ENCODE measurements around the gene TBC1D9B. TPM values are rescaled to one million over a fixed set of nuclear protein-coding genes. Genes with fewer than 3 reads are reported as not detected.

The TBC1D9B gene
- total RNA-seq, 4 donors from 2014 or later, result 97.5 to 177 (median 116) TPM

DNA sequence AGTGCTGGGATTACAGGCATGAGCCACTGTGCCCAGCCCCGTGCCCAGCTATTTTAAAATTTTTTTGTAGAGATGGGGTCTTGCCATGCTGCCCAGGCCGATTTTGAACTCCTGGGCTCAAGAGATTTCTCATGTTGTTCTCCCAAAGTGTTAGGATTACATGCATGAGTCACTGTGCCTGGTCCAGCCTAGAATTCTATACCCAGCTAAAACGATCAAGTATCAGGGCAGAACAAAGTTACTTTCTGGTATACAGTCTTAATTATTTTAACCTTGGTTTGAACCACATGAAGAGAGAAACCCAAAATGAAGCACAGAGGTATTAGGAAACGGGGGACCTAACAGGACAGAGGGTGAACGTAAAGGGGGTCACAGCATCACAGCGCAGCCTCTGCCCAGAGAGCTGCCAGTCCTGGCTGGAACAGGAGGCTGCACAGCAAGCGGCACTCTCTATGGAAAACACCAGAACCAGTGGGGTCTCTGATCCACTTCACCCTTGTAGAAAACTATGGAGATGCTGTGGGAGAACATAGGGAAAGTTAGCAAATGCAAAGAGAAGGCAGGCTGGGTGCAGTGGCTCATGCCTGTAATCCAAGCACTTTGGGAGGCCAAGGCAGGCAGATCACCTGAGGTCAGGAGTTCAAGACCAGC is 76.8 kb downstream of the TBC1D9B start:
- H3K27me3 ChIP-seq, result no peaks in the 10 kb centered on the region
- H3K9me3 ChIP-seq, result no peaks in the 10 kb centered on the region
- H3K36me3 ChIP-seq, result peaks cover 95% of the 10 kb centered on the region
- TF ChIP-seq EP300 (IDR thresholded peaks at IDR 0.05) (no peak), POLR2A (IDR thresholded peaks at IDR 0.05) (no peak), POLR2AphosphoS5 (IDR thresholded peaks at IDR 0.05) (no peak)
- TF ChIP-seq, protein P1, sequence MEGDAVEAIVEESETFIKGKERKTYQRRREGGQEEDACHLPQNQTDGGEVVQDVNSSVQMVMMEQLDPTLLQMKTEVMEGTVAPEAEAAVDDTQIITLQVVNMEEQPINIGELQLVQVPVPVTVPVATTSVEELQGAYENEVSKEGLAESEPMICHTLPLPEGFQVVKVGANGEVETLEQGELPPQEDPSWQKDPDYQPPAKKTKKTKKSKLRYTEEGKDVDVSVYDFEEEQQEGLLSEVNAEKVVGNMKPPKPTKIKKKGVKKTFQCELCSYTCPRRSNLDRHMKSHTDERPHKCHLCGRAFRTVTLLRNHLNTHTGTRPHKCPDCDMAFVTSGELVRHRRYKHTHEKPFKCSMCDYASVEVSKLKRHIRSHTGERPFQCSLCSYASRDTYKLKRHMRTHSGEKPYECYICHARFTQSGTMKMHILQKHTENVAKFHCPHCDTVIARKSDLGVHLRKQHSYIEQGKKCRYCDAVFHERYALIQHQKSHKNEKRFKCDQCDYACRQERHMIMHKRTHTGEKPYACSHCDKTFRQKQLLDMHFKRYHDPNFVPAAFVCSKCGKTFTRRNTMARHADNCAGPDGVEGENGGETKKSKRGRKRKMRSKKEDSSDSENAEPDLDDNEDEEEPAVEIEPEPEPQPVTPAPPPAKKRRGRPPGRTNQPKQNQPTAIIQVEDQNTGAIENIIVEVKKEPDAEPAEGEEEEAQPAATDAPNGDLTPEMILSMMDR (IDR thresholded peaks at IDR 0.05), result no peak
- no peak for DNase-seq (ENCODE audit: low spot score in 2 of 2)
- no peak overlapping the region for H3K27ac ChIP-seq
- H3K4me1 ChIP-seq, result peaks cover 18% of the 10 kb centered on the region
- H3K4me3 ChIP-seq, result no peak overlapping the region
- WGBS, result 92% methylated on average over 7 of the region's 7 CpGs

DNA sequence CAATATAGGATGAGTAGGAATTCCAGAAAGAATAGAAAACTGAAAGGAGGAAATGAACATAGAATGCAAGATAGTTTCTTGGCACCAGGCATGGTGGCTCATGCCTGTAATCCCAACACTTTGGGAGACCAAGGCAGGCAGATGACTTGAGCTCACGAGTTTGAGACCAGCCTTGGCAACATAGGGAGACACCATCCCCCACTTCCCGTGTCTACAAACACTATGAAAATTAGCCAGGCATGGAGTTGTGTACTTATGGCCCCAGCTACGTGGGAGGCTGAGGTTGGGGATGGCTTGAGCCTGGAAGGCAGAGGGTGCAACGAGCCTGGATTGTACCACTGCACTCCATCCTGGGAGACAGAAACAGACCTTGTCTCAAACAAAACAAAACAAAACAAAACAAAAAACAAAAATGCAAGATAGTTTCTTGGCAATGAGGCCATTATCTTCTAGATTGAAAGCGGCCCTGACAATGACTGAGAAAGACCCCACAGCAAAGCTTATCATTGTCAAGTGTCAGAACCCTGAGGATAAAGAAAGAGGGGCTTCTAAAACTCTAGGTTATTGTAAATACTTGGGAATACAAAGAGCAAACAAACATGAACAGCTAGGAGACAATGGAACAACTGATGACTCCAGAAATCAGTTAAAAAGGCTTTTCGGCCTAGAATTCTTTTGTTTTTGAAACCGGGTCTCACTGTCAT is 77.8 kb downstream of the TBC1D9B start:
- H3K27ac ChIP-seq, result no peak overlapping the region

DNA sequence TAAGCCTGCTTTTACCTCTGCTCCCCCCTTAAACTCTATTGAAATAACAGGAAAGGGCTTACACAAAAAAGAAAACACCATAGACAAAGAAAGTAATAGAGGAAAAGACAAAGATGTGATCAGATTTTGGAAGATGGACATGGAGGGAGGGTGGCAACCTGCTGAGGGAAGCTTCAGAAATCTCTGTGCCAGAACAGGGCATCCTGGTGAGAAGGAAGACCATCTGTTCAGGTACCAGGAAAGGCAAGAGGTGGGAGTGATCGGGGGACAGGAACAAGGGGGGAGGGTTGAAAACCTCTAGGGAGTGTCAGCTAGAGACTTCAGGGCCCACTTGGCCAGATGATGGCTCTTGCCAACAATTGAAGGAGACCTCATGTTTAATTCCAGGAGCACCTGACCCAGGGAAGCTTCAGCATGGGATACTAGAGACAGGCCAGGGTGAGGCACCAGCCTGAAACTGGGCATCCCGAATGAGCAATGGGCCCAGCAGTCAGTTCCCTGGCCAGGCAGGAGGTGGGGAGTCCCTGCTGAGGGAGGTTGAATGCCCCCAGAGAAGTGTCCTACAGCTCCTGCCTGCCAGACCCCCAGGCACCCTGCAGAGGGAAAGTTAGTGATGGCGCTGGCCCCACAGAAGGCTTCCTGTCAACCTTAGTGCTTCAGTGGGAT is 78.8 kb downstream of the TBC1D9B start:
- peaks cover 98% of the 10 kb centered on the region for H3K36me3 ChIP-seq
- TF ChIP-seq POLR2A (IDR thresholded peaks at IDR 0.05), result no peak
- TF ChIP-seq, protein P1 (IDR thresholded peaks at IDR 0.05), result no peak
- TF ChIP-seq POLR2AphosphoS5 (IDR thresholded peaks at IDR 0.05), result no peak
- TF ChIP-seq EP300 (IDR thresholded peaks at IDR 0.05), result no peak
- H3K27me3 ChIP-seq, result no peaks in the 10 kb centered on the region
- H3K27ac ChIP-seq, result no peak overlapping the region
- DNase-seq (ENCODE audit: low spot score in 2 of 2), result no peak
- WGBS, result 100% methylated on average over 2 of the region's 3 CpGs
- no peaks in the 10 kb centered on the region for H3K9me3 ChIP-seq
- H3K4me3 ChIP-seq, result no peak overlapping the region
- H3K4me1 ChIP-seq, result peaks cover 38% of the 10 kb centered on the region

More for the DNA sequence above, 77.8 kb downstream of the TBC1D9B start:
- no peak for DNase-seq (ENCODE audit: low spot score in 2 of 2)
- TF ChIP-seq POLR2A (IDR thresholded peaks at IDR 0.05) (no peak), POLR2AphosphoS5 (IDR thresholded peaks at IDR 0.05) (no peak), EP300 (IDR thresholded peaks at IDR 0.05) (no peak)
- TF ChIP-seq, protein P1 (IDR thresholded peaks at IDR 0.05), result no peak
- H3K4me1 ChIP-seq, result peaks cover 29% of the 10 kb centered on the region
- H3K27me3 ChIP-seq, result no peaks in the 10 kb centered on the region
- peaks cover 95% of the 10 kb centered on the region for H3K36me3 ChIP-seq
- no peaks in the 10 kb centered on the region for H3K9me3 ChIP-seq
- H3K4me3 ChIP-seq, result no peak overlapping the region
- 86% methylated on average over 7 of the region's 7 CpGs for WGBS

DNA sequence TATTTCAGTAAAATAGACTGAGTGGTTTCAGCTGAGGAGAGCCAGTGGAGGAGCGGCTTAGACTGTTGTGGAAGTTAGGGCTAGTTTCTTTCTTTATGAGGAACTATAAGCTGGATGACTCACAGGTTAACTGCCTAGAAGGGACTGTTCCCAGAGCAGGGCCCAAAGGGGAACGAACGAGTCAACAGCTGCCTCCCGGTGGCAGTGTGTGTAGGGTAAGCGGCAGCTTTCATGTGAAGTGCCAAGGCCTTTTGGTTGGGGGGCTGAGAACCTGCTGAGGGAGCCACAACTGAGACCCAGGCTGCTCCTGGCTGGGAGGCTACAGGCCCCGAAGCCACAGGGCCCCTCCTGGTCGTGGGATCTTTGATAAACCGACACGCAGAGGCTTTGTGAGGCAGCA is 80.0 kb downstream of the TBC1D9B start:
- Histone ChIP-seq H3K9me3 (no peaks in the 10 kb centered on the region), H3K4me1 (peaks cover 44% of the 10 kb centered on the region), H3K36me3 (peaks cover 95% of the 10 kb centered on the region), H3K27ac (no peak overlapping the region), H3K4me3 (no peak overlapping the region), H3K27me3 (no peaks in the 10 kb centered on the region)
- DNase-seq (ENCODE audit: low spot score in 2 of 2), result no peak
- 71% methylated on average over 9 of the region's 9 CpGs for WGBS
- TF ChIP-seq EP300 (IDR thresholded peaks at IDR 0.05), result no peak
- TF ChIP-seq, protein P1 (IDR thresholded peaks at IDR 0.05), result no peak
- TF ChIP-seq POLR2AphosphoS5 (IDR thresholded peaks at IDR 0.05), result no peak
- TF ChIP-seq POLR2A (IDR thresholded peaks at IDR 0.05), result no peak

DNA sequence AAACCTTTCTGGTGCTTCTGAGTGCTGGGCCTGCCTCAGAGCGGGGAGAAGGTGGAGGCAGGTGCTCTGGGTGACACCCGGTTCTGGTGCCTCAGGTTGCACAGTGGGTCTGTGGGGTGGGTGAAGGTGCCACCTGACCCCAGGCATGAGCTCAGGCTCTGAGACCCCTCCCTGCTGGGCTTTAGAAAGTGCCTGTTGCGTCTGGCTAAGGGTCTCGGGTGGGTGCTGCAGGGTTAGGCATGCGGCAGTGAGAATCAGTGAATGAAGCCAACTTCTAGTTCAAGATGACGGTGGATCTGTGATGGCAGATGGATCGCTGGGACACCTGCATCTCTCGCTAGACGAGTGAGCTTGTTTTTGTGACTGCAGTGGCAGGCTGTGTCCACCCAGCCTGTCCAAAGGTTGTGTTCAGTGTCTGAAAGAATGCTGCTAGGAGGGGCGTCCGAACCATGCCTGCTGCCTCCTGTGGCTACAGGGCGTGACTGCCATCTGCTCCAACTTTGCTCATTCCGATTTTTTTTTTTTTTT is 82.0 kb downstream of the TBC1D9B start:
- H3K4me3 ChIP-seq, result no peak overlapping the region
- peaks cover 53% of the 10 kb centered on the region for H3K4me1 ChIP-seq
- H3K27ac ChIP-seq, result no peak overlapping the region
- WGBS, result 78% methylated on average over 13 of the region's 13 CpGs
- no peaks in the 10 kb centered on the region for H3K9me3 ChIP-seq
- no peaks in the 10 kb centered on the region for H3K27me3 ChIP-seq
- no peak for DNase-seq (ENCODE audit: low spot score in 2 of 2)
- TF ChIP-seq POLR2A (IDR thresholded peaks at IDR 0.05) (no peak), POLR2AphosphoS5 (IDR thresholded peaks at IDR 0.05) (no peak), EP300 (IDR thresholded peaks at IDR 0.05) (no peak)
- TF ChIP-seq, protein P1 (IDR thresholded peaks at IDR 0.05), result no peak
- H3K36me3 ChIP-seq, result peaks cover 79% of the 10 kb centered on the region
